DOHH2 (cell line): ENCODE results near the gene CIAO2B.

Experiments
- CTCF ChIP-seq: fragments of 200-600 bp; sonication (generic); IDR thresholded peaks from one replicate; pipeline ENCODE4 v1.5.1; 2014; ENCODE audit warnings: antibody characterized with exemption, mild to moderate bottlenecking, low read depth, low read length; ENCODE audit not compliant: poor library complexity, severe bottlenecking
- EZH2phosphoT487 ChIP-seq: fragments of 200-600 bp; sonication (generic); IDR thresholded peaks from 2 replicates; pipeline ENCODE4 v1.6.1; 2017; ENCODE audit warnings: borderline replicate concordance, mild to moderate bottlenecking, antibody characterized with exemption, low read length, moderate library complexity, mixed read lengths

DNA sequence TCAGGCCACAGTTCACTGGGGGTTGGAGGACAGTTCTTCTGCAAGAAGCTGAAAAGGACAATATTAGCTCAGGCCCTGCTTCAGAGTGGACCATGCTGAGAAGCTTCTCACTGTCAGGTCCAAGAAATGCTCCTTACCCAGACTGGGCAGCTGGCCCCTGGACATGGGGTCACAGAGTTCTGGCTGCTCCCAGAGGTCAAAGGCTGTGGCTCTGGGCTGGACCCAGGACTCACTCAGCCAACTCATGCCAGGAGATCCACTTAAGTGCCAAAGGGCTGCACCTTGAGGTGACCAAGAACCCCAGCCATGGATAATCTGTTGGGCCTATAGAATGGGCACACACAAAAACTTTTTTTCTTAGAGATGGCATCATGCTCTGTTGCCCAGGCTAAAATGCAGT, 5.2 kb upstream of the CIAO2B start:
- TF ChIP-seq CTCF (no peak), EZH2phosphoT487 (no peak)
